WTC11 (cell line): ENCODE data around the gene CTDSPL. TPM values are rescaled to one million over a fixed set of nuclear protein-coding genes. Genes with fewer than 3 reads are reported as not detected.

Source experiments
- ATAC-seq: fragments of 200-7000 bp; cut with Tn5 transposase; 2 replicates; pipeline ENCODE4 v1.10.0; 2021; ENCODE audit warnings: mild to moderate bottlenecking, moderate library complexity
- CTCF ChIA-PET: fragments of 300-600 bp; sonication (Branson Sonifier 250); formaldehyde crosslinking; loops from one replicate; lab custom pipeline; 2021; ENCODE audit warnings: antibody characterized with exemption; lab: Charles Lee
- POLR2A ChIA-PET: fragments of 350-600 bp; sonication (Branson Sonifier 250); formaldehyde crosslinking; loops from one replicate; lab custom pipeline; 2021; ENCODE audit warnings: antibody characterized with exemption; lab: Charles Lee
- DNase-seq: peaks from one replicate; pipeline ENCODE4 v3.0.0; 2021; ENCODE audit warnings: low spot score
- H3K27ac Mint-ChIP-seq: 2 replicates; pipeline ENCODE4 v1.8.0; 2021; ENCODE audit warnings: mixed read lengths
- H3K27me3 Mint-ChIP-seq: 2 replicates; pipeline ENCODE4 v1.8.0; 2021; ENCODE audit warnings: low read depth, mild to moderate bottlenecking, moderate library complexity, mixed read lengths
- H3K36me3 Mint-ChIP-seq: 2 replicates; pipeline ENCODE4 v1.8.0; 2021; ENCODE audit warnings: mixed read lengths
- H3K4me1 Mint-ChIP-seq: 2 replicates; pipeline ENCODE4 v1.8.0; 2022; ENCODE audit warnings: mixed read lengths
- H3K4me3 Mint-ChIP-seq: 2 replicates; pipeline ENCODE4 v1.8.0; 2021; ENCODE audit warnings: mild to moderate bottlenecking, moderate library complexity, mixed read lengths
- H3K9me3 Mint-ChIP-seq: 2 replicates; pipeline ENCODE4 v1.8.0; 2021; ENCODE audit warnings: mixed read lengths
- AFF4 ChIP-seq: sonication (generic); formaldehyde crosslinking; IDR thresholded peaks from 2 replicates; pipeline ENCODE4 v1.8.1; 2023; ENCODE audit warnings: mild to moderate bottlenecking, missing genetic modification reagents, borderline replicate concordance
- CDX4 ChIP-seq: fragments of 250-450 bp; sonication (Bioruptor Pico); IDR thresholded peaks from 2 replicates; pipeline ENCODE4 v1.9.0; 2021; ENCODE audit warnings: moderate library complexity, mild to moderate bottlenecking, inconsistent platforms, borderline replicate concordance
- CREB1 ChIP-seq: sonication (generic); formaldehyde crosslinking; IDR thresholded peaks from 2 replicates; pipeline ENCODE4 v1.8.0; 2023; ENCODE audit warnings: mild to moderate bottlenecking, missing genetic modification reagents
- CREM ChIP-seq: sonication (generic); formaldehyde crosslinking; IDR thresholded peaks from 2 replicates; pipeline ENCODE4 v1.8.1; 2022; ENCODE audit warnings: mild to moderate bottlenecking, missing genetic modification reagents, moderate library complexity
- ELF4 ChIP-seq: sonication (generic); formaldehyde crosslinking; IDR thresholded peaks from 2 replicates; pipeline ENCODE4 v1.8.1; 2022; ENCODE audit warnings: low read depth, mild to moderate bottlenecking, moderate library complexity, missing genetic modification reagents
- FOXP4 ChIP-seq: sonication (generic); formaldehyde crosslinking; IDR thresholded peaks from 2 replicates; pipeline ENCODE4 v1.8.0; 2022; ENCODE audit warnings: mild to moderate bottlenecking, missing genetic modification reagents
- HMGXB4 ChIP-seq: sonication (generic); formaldehyde crosslinking; IDR thresholded peaks from 2 replicates; pipeline ENCODE4 v1.8.1; 2023; ENCODE audit warnings: mild to moderate bottlenecking, moderate library complexity, missing genetic modification reagents
- JUN ChIP-seq: sonication (generic); formaldehyde crosslinking; IDR thresholded peaks from 2 replicates; pipeline ENCODE4 v1.8.0; 2023; ENCODE audit warnings: mild to moderate bottlenecking, missing genetic modification reagents
- MYBL2 ChIP-seq: sonication (generic); formaldehyde crosslinking; IDR thresholded peaks from 2 replicates; pipeline ENCODE4 v1.8.1; 2023; ENCODE audit warnings: mild to moderate bottlenecking, moderate library complexity, missing genetic modification reagents
- NFATC4 ChIP-seq: fragments of 250-450 bp; sonication (Bioruptor Pico); IDR thresholded peaks from 2 replicates; pipeline ENCODE4 v1.9.0; 2021; ENCODE audit warnings: mild to moderate bottlenecking
- NR1H2 ChIP-seq: sonication (generic); formaldehyde crosslinking; IDR thresholded peaks from 2 replicates; pipeline ENCODE4 v1.9.0; 2021; ENCODE audit warnings: mild to moderate bottlenecking, moderate library complexity, missing genetic modification reagents
- TEAD4 ChIP-seq: sonication (generic); formaldehyde crosslinking; IDR thresholded peaks from 2 replicates; pipeline ENCODE4 v1.8.0; 2022; ENCODE audit warnings: mild to moderate bottlenecking, missing genetic modification reagents
- ZMAT4 ChIP-seq: fragments of 250-450 bp; sonication (Bioruptor Pico); IDR thresholded peaks from 2 replicates; pipeline ENCODE4 v1.9.0; 2021; ENCODE audit warnings: mild to moderate bottlenecking
- ZNF423 ChIP-seq: fragments of 250-450 bp; sonication (Bioruptor Pico); IDR thresholded peaks from 2 replicates; pipeline ENCODE4 v2.1.2; 2022; ENCODE audit warnings: mild to moderate bottlenecking, moderate library complexity
- ZNF425 ChIP-seq: fragments of 250-450 bp; sonication (Bioruptor Pico); conservative IDR thresholded peaks from 2 replicates; pipeline ENCODE4 v1.9.0; 2021; ENCODE audit warnings: mild to moderate bottlenecking
- ZNF512 ChIP-seq: sonication (generic); formaldehyde crosslinking; IDR thresholded peaks from 2 replicates; pipeline ENCODE4 v1.8.1; 2022; ENCODE audit warnings: missing genetic modification reagents, borderline replicate concordance
- ZSCAN18 ChIP-seq: fragments of 250-450 bp; sonication (Bioruptor Pico); IDR thresholded peaks from 2 replicates; pipeline ENCODE4 v2.1.2; 2022; ENCODE audit warnings: mild to moderate bottlenecking, moderate library complexity
- total RNA-seq: library from RNA; stranded (reverse); gene quantifications from 3 replicates; pipeline ENCODE4 v1.2.3, GENCODE V29; 2021

CTDSPL gene
- total RNA-seq, 1 experiment from 2014 or later: 41.2 TPM

GRCh38 chr3:37953707-37954394, 92.2 kb downstream of the CTDSPL start:
- Mint-ChIP-seq H3K27ac (no peak overlapping the region), H3K4me3 (no peak overlapping the region), H3K36me3 (peaks cover 19% of the 10 kb centered on the region), H3K27me3 (no peaks in the 10 kb centered on the region), H3K9me3 (peaks cover 8% of the 10 kb centered on the region; the same call in 1 of the 2 replicates), H3K4me1 (peaks cover 19% of the 10 kb centered on the region)
- no peak for DNase-seq
- TF ChIP-seq FOXP4 (CRISPR knock-in tag) (no peak), NR1H2 (CRISPR knock-in tag) (no peak), NFATC4 (no peak), ZSCAN18 (CRISPR knock-in tag) (no peak), CREM (no peak), ZNF425 (CRISPR knock-in tag) (no peak), ZNF423 (no peak), JUN (CRISPR knock-in tag) (no peak), HMGXB4 (CRISPR knock-in tag) (no peak), ZNF512 (no peak), ELF4 (no peak), AFF4 (no peak), CREB1 (CRISPR knock-in tag) (no peak), CDX4 (CRISPR knock-in tag) (no peak), ZMAT4 (no peak), MYBL2 (CRISPR knock-in tag) (no peak), TEAD4 (CRISPR knock-in tag) (no peak)
- ChIA-PET CTCF (interaction anchor here (1.3 kb wide), 1 partner anchor 13 kb away, joined by 5 read pairs; no protein-coding TSS in a partner anchor), POLR2A (no interaction called here)
- ATAC-seq: no peak
